ENCODE results near the gene CRY1. TPM values are rescaled to one million over a fixed set of nuclear protein-coding genes. Genes with fewer than 3 reads are reported as not detected.
A peak's percentile ranks its signal among the peaks of the same experiment; 100 is the strongest.

CRY1 gene
- total RNA-seq, 4 donors from 2014 or later, result 5.7 to 14.3 (median 10.8) TPM

DNA sequence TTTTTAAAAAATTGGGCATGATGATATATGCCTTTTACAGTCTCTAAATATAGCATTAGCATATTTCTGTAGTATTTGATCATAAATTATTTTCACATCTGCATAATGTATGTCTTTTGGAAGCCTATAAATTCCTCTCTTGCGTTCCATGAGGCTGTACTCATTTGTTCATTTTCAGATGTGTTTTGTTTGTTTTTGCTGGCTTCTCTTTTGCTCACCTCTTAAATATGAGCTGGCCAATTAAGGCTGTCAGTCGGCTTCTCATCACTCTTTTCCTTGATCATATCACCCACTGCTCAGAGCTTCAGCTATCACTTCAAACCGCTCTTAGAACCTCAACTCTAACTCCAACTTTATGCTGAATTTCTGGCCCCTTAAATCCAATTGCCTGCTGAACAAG lies 131.1 kb downstream of the CRY1 start:
- 75 to 88% methylated on average over 3 of the region's 3 CpGs for WGBS, 2 donors
- TF ChIP-seq POLR2A (IDR thresholded peaks at IDR 0.05), result no peak
- TF ChIP-seq, protein P1, sequence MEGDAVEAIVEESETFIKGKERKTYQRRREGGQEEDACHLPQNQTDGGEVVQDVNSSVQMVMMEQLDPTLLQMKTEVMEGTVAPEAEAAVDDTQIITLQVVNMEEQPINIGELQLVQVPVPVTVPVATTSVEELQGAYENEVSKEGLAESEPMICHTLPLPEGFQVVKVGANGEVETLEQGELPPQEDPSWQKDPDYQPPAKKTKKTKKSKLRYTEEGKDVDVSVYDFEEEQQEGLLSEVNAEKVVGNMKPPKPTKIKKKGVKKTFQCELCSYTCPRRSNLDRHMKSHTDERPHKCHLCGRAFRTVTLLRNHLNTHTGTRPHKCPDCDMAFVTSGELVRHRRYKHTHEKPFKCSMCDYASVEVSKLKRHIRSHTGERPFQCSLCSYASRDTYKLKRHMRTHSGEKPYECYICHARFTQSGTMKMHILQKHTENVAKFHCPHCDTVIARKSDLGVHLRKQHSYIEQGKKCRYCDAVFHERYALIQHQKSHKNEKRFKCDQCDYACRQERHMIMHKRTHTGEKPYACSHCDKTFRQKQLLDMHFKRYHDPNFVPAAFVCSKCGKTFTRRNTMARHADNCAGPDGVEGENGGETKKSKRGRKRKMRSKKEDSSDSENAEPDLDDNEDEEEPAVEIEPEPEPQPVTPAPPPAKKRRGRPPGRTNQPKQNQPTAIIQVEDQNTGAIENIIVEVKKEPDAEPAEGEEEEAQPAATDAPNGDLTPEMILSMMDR (IDR thresholded peaks at IDR 0.05), result no peak
- Histone ChIP-seq H3K27me3 (no peaks in the 10 kb centered on the region), H3K27ac (no peak overlapping the region), H3K36me3 (peaks cover 0 to 11% (median 0%) of the 10 kb centered on the region in 3 donors), H3K4me3 (no peak overlapping the region), H3K9me3 (no peaks in the 10 kb centered on the region), H3K4me1 (peaks cover 4 to 36% (median 15%) of the 10 kb centered on the region in 3 donors)
- intact Hi-C loops (cut with DNase I), result no loop called here
- no peak for DNase-seq

DNA sequence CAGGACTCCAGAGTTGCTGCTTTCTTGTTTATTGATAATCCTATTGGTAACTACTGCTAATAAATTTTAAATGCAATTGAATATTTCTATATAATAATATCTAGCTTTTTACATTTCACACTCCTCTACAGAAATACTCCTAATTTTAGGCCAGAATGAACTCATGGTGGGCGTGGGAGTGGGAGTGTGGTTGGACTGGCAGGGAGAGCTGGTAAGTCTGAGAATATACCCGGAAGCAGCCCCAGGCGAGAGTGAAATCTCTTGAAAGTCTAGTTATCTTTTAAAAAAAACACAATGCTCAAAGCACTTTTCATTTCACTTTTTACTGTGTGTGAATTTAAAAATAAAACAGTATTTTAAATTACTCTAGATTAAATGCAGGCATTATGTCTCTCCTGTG lies 132.9 kb downstream of the CRY1 start:
- H3K4me3 ChIP-seq, result no peak overlapping the region
- WGBS, 2 donors, result 83% methylated on average over 3 of the region's 3 CpGs
- peaks cover 0 to 8% (median 0%) of the 10 kb centered on the region in 3 donors for H3K36me3 ChIP-seq
- intact Hi-C loops (cut with DNase I), result no loop called here
- DNase-seq, result no peak
- H3K4me1 ChIP-seq, result peaks cover 4 to 44% (median 15%) of the 10 kb centered on the region in 3 donors
- TF ChIP-seq, protein P1 (IDR thresholded peaks at IDR 0.05), result no peak
- no peak for TF ChIP-seq POLR2A (IDR thresholded peaks at IDR 0.05)
- H3K9me3 ChIP-seq, result no peaks in the 10 kb centered on the region
- H3K27me3 ChIP-seq, result no peaks in the 10 kb centered on the region
- H3K27ac ChIP-seq, result no peak overlapping the region

DNA sequence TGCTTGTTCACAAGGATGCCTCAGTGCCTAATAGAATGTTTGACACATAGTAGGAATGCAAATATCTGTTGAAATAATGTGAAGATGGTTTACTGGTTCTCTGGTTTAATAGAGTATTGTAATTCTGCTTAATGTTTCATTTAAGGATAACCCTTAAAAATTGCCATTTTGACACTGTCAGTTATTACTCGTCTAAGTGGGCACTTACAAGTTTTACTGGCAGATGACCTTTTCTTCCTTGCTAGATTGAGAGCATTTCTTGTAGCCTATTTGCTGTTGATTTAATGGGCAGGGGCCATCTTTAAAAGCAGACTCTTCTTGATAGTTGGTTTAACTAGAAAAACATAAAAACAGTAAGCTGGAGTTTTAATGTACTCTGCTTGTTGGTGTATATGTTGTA lies 135.8 kb downstream of the CRY1 start:
- peak overlapping the region; percentile 75 to 89 (median 81) for H3K4me3 ChIP-seq
- H3K27me3 ChIP-seq, result no peaks in the 10 kb centered on the region
- H3K4me1 ChIP-seq, result peaks cover 4 to 64% (median 24%) of the 10 kb centered on the region in 3 donors
- TF ChIP-seq, protein P1 (IDR thresholded peaks at IDR 0.05), result no peak
- TF ChIP-seq POLR2A (IDR thresholded peaks at IDR 0.05), result no peak
- no peaks in the 10 kb centered on the region for H3K9me3 ChIP-seq
- intact Hi-C loops (cut with DNase I), result loop anchor here (10.0 kb wide), 1 partner anchor 137 kb away; the partner anchor contains the start of gene CRY1
- H3K27ac ChIP-seq, result no peak overlapping the region
- H3K36me3 ChIP-seq, result no peaks in the 10 kb centered on the region
- no peak for DNase-seq
- WGBS, 2 donors, result 13 to 14% methylated on average over 1 of the region's 1 CpG

DNA sequence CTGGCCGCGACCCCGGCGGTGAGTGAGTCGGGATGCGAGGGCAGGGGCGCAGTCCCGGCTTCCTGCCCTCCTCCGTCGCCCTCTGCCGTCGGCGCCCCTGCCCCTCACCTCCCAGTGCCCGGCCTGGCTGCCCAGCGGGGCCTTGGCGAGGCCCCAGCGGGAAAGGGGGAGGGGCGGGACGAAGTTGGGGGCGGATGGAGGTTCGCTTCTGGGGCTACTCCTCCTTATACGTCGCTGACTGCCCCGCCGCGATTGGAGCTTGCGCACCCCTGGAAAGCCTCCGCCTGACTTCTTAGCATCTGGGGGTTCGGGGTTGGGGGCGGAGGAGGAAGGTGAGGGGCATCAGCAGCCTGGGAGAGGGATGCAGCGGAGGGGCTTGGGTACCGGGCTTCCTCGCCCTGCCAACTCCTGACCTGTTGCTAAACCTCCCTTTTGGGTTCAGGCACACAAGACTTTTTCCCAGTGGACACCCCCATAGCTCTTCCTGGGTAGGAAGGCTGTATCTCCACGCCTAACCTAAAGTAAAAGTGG lies 137.2 kb downstream of the CRY1 start:
- H3K27me3 ChIP-seq, result no peaks in the 10 kb centered on the region
- intact Hi-C loops (cut with DNase I), result loop anchor here (10.0 kb wide), 1 partner anchor 139 kb away; the partner anchor contains the start of gene CRY1
- no peak for DNase-seq
- peaks cover 4 to 53% (median 24%) of the 10 kb centered on the region in 3 donors for H3K4me1 ChIP-seq
- WGBS, 2 donors, result 0% methylated on average over 3 to 4 of the region's 34 CpGs
- no peaks in the 10 kb centered on the region for H3K36me3 ChIP-seq
- no peak for TF ChIP-seq POLR2A (IDR thresholded peaks at IDR 0.05)
- TF ChIP-seq, protein P1 (IDR thresholded peaks at IDR 0.05), result peak in 2 of 6 experiments; percentile 9 to 14
- peak overlapping the region; percentile 89 to 95 (median 92) for H3K27ac ChIP-seq
- H3K4me3 ChIP-seq, result peak overlapping the region; percentile 75 to 89 (median 81)
- no peaks in the 10 kb centered on the region for H3K9me3 ChIP-seq

DNA sequence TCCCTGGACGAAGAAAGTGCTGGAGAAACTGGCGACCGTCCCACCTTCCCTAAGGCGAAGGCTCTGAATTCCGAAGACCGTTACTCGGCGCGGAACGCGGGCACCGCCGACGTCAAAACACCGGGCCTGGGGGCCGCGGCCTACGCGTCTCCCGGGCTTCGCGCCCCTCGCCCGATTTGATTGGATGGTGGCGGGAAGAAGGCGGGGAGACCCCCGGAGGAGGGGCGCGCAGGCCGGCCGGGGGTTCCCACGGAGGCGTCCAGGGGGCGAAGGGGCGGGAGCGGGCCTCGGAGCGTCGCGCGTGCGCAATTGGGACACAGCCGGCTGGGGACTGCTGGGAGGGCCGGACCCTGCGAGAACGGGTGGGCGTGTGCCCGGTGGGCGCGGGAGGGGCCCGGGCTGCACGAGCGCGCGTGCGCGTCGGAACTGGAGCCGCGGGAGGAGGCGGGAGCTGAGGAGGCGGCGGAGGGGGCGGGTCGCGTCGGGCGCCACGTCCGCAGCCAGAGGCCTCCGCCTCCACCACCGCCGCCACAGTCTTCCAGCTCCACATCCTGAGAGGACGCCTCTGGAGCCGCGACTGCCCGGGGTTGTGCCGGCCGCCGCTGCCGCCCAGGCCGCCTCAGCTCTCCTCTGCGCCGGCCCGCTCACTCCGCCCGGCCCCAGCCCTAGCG lies 137.8 kb downstream of the CRY1 start, which contains the start of gene TMEM263:
Gene TMEM263, plus strand, starts transcription at position 531 of the 671 bp plus-strand sequence. CDS start 11,210 bp downstream, outside the sequence.
- WGBS, 2 donors, result 0% methylated on average over 4 to 16 of the region's 88 CpGs

More for the DNA sequence above, 137.8 kb downstream of the CRY1 start, which contains the start of gene TMEM263:
- peak within 1 kb of the TSS; percentile 89 to 95 (median 92) for H3K27ac ChIP-seq
- intact Hi-C loops (cut with DNase I), result loop anchor here (10.0 kb wide), 1 partner anchor 139 kb away; the partner anchor contains the start of gene CRY1
- DNase-seq, result peak; percentile 28
- TF ChIP-seq, protein P1 (IDR thresholded peaks at IDR 0.05), result no peak
- TF ChIP-seq POLR2A (IDR thresholded peaks at IDR 0.05), result peak in 3 of 4 donors; percentile 49 to 94 (median 93)
- no peaks in the 10 kb centered on the region for H3K36me3 ChIP-seq
- no peaks in the 10 kb centered on the region for H3K27me3 ChIP-seq
- H3K9me3 ChIP-seq, result no peaks in the 10 kb centered on the region
- H3K4me1 ChIP-seq, result peaks cover 4 to 52% (median 24%) of the 10 kb centered on the region in 3 donors
- peak within 1 kb of the TSS; percentile 75 to 89 (median 81) for H3K4me3 ChIP-seq
